Left ventricle myocardium inferior (tissue), 1 donor: ENCODE data around the gene CYP4F8. TPM values are rescaled to one million over a fixed set of nuclear protein-coding genes. Genes with fewer than 3 reads are reported as not detected.
A peak's percentile ranks its signal among the peaks of the same experiment; 100 is the strongest.

Experiments
- DNase-seq: peaks from one replicate; pipeline ENCODE4 v3.0.0-alpha.2; 2020
- H3K27ac ChIP-seq: fragments of 200-600 bp; replicated peaks from 2 replicates; pipeline ENCODE4 v1.8.0; 2021
- H3K27me3 ChIP-seq: fragments of 200-600 bp; 2 replicates; pipeline ENCODE4 v1.8.0; 2021; ENCODE audit warnings: low read depth
- H3K36me3 ChIP-seq: fragments of 200-600 bp; 2 replicates; pipeline ENCODE4 v1.8.0; 2021
- H3K4me1 ChIP-seq: fragments of 200-600 bp; 2 replicates; pipeline ENCODE4 v1.8.0; 2021
- H3K4me3 ChIP-seq: fragments of 200-600 bp; 2 replicates; pipeline ENCODE4 v1.8.0; 2021; ENCODE audit warnings: mild to moderate bottlenecking, moderate library complexity
- H3K9me3 ChIP-seq: fragments of 200-600 bp; replicated peaks from 2 replicates; pipeline ENCODE4 v1.8.0; 2021
- CTCF ChIP-seq: fragments of 200-600 bp; IDR thresholded peaks from 2 replicates; pipeline ENCODE4 v1.8.0; 2021; ENCODE audit warnings: antibody characterized with exemption, mild to moderate bottlenecking, borderline replicate concordance
- intact Hi-C: fragments of 100-400 bp; cut with micrococcal nuclease; formaldehyde crosslinking; loops from one replicate; pipeline ENCODE4 v1.11.0; 2022
- total RNA-seq: library from RNA; stranded (reverse); fragmentation: NEBNext Ultra II Directional; extraction: Animal tissue kit (Norgen Biotek cat#: 25700); gene quantifications from one replicate; pipeline ENCODE4 v1.2.1, GENCODE V29; 2021
- donor health status: DM: no; HTN: yes; CAD: no; lungs with severe emphysema.

The CYP4F8 gene
- total RNA-seq, 1 donor from 2014 or later: not detected

GRCh38 chr19:15635016-15635805 lies 20.2 kb downstream of the CYP4F8 start:
- TF ChIP-seq CTCF: no peak
- Histone ChIP-seq H3K9me3 (no peaks in the 10 kb centered on the region), H3K27me3 (peaks cover 55% of the 10 kb centered on the region), H3K27ac (no peak overlapping the region), H3K36me3 (no peaks in the 10 kb centered on the region), H3K4me3 (no peak overlapping the region), H3K4me1 (no peaks in the 10 kb centered on the region)
- intact Hi-C loops: no loop called here
- DNase-seq: no peak

- intact Hi-C loops: no loop called here
- Histone ChIP-seq H3K27ac (no peak overlapping the region), H3K9me3 (no peaks in the 10 kb centered on the region), H3K4me1 (no peaks in the 10 kb centered on the region), H3K27me3 (peaks cover 47% of the 10 kb centered on the region), H3K36me3 (no peaks in the 10 kb centered on the region), H3K4me3 (no peak overlapping the region)
- DNase-seq: no peak
- no peak for TF ChIP-seq CTCF
These were observed 21.0 kb downstream of the CYP4F8 start for GRCh38 chr19:15636026-15636425.

GRCh38 chr19:15639596-15639995 lies 24.6 kb downstream of the CYP4F8 start:
- DNase-seq: no peak
- Histone ChIP-seq H3K36me3 (no peaks in the 10 kb centered on the region), H3K27me3 (peaks cover 20% of the 10 kb centered on the region), H3K4me3 (no peak overlapping the region), H3K27ac (no peak overlapping the region), H3K9me3 (no peaks in the 10 kb centered on the region), H3K4me1 (no peaks in the 10 kb centered on the region)
- intact Hi-C loops: no loop called here
- TF ChIP-seq CTCF: no peak

- H3K4me1 ChIP-seq: no peaks in the 10 kb centered on the region
- no peak within 1 kb of the TSS for H3K4me3 ChIP-seq
- intact Hi-C loops: no loop called here
- no peak within 1 kb of the TSS for H3K27ac ChIP-seq
- H3K9me3 ChIP-seq: no peaks in the 10 kb centered on the region
- peaks cover 12% of the 10 kb centered on the region for H3K27me3 ChIP-seq
- peak; percentile 74 for DNase-seq
- TF ChIP-seq CTCF: no peak
- H3K36me3 ChIP-seq: no peaks in the 10 kb centered on the region
These were observed 25.4 kb downstream of the CYP4F8 start, which contains the start of gene CYP4F3 for GRCh38 chr19:15640294-15640903. Gene CYP4F3, plus strand, starts transcription at chr19:15640897. Its CDS starts 519 bp downstream, at chr19:15641416.

GRCh38 chr19:15640904-15641597 lies 26.0 kb downstream of the CYP4F8 start:
- H3K27ac ChIP-seq: no peak overlapping the region
- intact Hi-C loops: no loop called here
- no peaks in the 10 kb centered on the region for H3K4me1 ChIP-seq
- TF ChIP-seq CTCF: no peak
- no peak for DNase-seq
- H3K36me3 ChIP-seq: no peaks in the 10 kb centered on the region
- H3K4me3 ChIP-seq: no peak overlapping the region
- peaks cover 7% of the 10 kb centered on the region for H3K27me3 ChIP-seq
- no peaks in the 10 kb centered on the region for H3K9me3 ChIP-seq
